IPS-NIHi7 (cell line): Measurements from ENCODE around the gene CISD3.

Experiments
- DNase-seq: peaks from one replicate; pipeline ENCODE4 v3.0.0; 2012; ENCODE audit warnings: mixed read lengths; ENCODE audit errors: extremely low spot score

CISD3 gene

GRCh38 chr17:38773258-38773657, 43.1 kb downstream of the CISD3 start:
- no peak for DNase-seq

GRCh38 chr17:38777641-38778250, 47.6 kb downstream of the CISD3 start:
- DNase-seq, result no peak

- no peak for DNase-seq
Observed at GRCh38 chr17:38779965-38780752, 50.0 kb downstream of the CISD3 start.

GRCh38 chr17:38783227-38783626, 53.1 kb downstream of the CISD3 start:
- no peak for DNase-seq
